ENCODE data around the gene DDC.
A peak's percentile ranks its signal among the peaks of the same experiment; 100 is the strongest.

The DDC gene

DNA sequence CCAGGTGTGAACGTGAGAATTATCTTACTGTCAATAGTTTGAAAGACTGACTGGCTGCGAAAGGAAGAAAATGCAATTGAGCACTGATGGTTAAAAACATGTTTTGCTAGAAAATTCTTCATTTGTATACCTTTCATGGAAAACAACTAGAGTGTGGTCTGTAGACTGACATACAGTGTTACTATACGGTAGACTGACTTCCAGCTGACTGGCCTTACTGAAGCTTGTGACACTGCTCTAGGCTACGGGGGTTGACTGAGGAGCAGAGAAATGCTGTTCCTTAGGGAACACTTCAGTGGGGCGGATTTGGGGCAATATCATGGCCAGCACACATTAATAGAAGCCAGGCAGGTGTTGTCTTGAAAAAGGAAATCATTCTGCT, 25.9 kb upstream of the DDC start:
- no peaks in the 10 kb centered on the region for H3K4me1 ChIP-seq (ENCODE audit: control insufficient read depth in 1 of 2, insufficient read depth in 2 of 2, low read length in 2 of 2)
- H3K27me3 ChIP-seq (ENCODE audit: insufficient read depth, low read length) = no peaks in the 10 kb centered on the region
- H3K18ac ChIP-seq (ENCODE audit: low read length) = no peak overlapping the region
- no peak overlapping the region for H3K27ac ChIP-seq (ENCODE audit: low read depth, low read length)
- no peak overlapping the region for H4K91ac ChIP-seq (ENCODE audit: low read depth, low read length)
- peaks cover 12% of the 10 kb centered on the region for H3K9me3 ChIP-seq (ENCODE audit: insufficient read depth, low read depth, low read length)
- H3K9ac ChIP-seq (ENCODE audit: low read length) = no peak overlapping the region
- H3K23ac ChIP-seq (ENCODE audit: low read length) = no peak overlapping the region
- H2BK120ac ChIP-seq (ENCODE audit: insufficient read depth, low read length, poor library complexity) = no peak overlapping the region
- H3K4me2 ChIP-seq (ENCODE audit: low read length) = no peak overlapping the region
- H4K8ac ChIP-seq (ENCODE audit: low read depth, low read length) = no peak overlapping the region
- H2AFZ ChIP-seq (ENCODE audit: insufficient read depth, low read length, poor library complexity) = no peak overlapping the region
- no CpG with 5 or more reads among the region's 5 CpGs for WGBS (ENCODE audit: extremely low coverage, insufficient coverage, insufficient read length)
- no peak overlapping the region for H3K4me3 ChIP-seq (ENCODE audit: low read depth, low read length)
- no peak overlapping the region for H2BK12ac ChIP-seq (ENCODE audit: low read length)
- no peaks in the 10 kb centered on the region for H3K79me1 ChIP-seq (ENCODE audit: low read length)
- no peak overlapping the region for H3K14ac ChIP-seq (ENCODE audit: low read length)
- H2BK5ac ChIP-seq (ENCODE audit: low read depth, low read length, poor library complexity) = no peak overlapping the region
- H4K12ac ChIP-seq (ENCODE audit: low read depth, low read length) = no peak overlapping the region
- no peak overlapping the region for H3K4ac ChIP-seq (ENCODE audit: low read depth, low read length)
- no peak overlapping the region for H2AK5ac ChIP-seq (ENCODE audit: low read length)
- no peaks in the 10 kb centered on the region for H3K79me2 ChIP-seq (ENCODE audit: control insufficient read depth, insufficient read depth, low read length, poor library complexity)
- no peak for DNase-seq
- peaks cover 9 to 18% of the 10 kb centered on the region in 2 experiments for H3K36me3 ChIP-seq (ENCODE audit: control insufficient read depth in 1 of 2, insufficient read depth in 2 of 2, low read length in 2 of 2)

DNA sequence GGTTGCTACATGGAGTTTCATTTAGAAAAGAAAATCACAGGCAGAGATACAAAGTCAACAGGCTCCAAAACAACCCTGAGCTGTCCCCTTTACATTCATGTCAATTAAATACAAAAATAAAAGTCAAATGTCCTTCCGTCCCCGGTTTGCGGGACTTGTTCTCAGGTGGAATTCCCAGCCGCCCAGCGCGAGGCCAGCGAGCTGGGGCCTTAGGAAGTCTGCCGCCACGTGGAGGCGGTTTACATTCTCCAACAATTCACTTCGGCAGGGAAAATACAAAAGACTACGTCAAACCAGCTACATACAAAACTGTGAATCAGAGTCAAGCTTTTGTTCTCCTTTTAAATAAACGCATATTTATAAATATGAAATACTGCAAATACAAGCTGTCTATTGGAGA, 25.3 kb upstream of the DDC start:
- Histone ChIP-seq H4K91ac (ENCODE audit: low read depth, low read length) (no peak overlapping the region), H2BK12ac (ENCODE audit: low read length) (no peak overlapping the region), H3K9me3 (ENCODE audit: insufficient read depth, low read depth, low read length) (peaks cover 12% of the 10 kb centered on the region), H2BK120ac (ENCODE audit: insufficient read depth, low read length, poor library complexity) (no peak overlapping the region), H2AFZ (ENCODE audit: insufficient read depth, low read length, poor library complexity) (no peak overlapping the region), H3K9ac (ENCODE audit: low read length) (no peak overlapping the region), H3K4me1 (ENCODE audit: control insufficient read depth in 1 of 2, insufficient read depth in 2 of 2, low read length in 2 of 2) (peaks cover 0 to 2% of the 10 kb centered on the region in 2 experiments), H3K18ac (ENCODE audit: low read length) (no peak overlapping the region), H4K12ac (ENCODE audit: low read depth, low read length) (no peak overlapping the region), H3K27me3 (ENCODE audit: insufficient read depth, low read length) (no peaks in the 10 kb centered on the region), H3K14ac (ENCODE audit: low read length) (no peak overlapping the region), H2AK5ac (ENCODE audit: low read length) (no peak overlapping the region), H4K8ac (ENCODE audit: low read depth, low read length) (no peak overlapping the region), H3K4ac (ENCODE audit: low read depth, low read length) (no peak overlapping the region), H3K79me1 (ENCODE audit: low read length) (no peaks in the 10 kb centered on the region), H3K4me3 (ENCODE audit: low read depth, low read length) (no peak overlapping the region), H3K79me2 (ENCODE audit: control insufficient read depth, insufficient read depth, low read length, poor library complexity) (no peaks in the 10 kb centered on the region), H3K23ac (ENCODE audit: low read length) (no peak overlapping the region), H2BK5ac (ENCODE audit: low read depth, low read length, poor library complexity) (no peak overlapping the region), H3K27ac (ENCODE audit: low read depth, low read length) (no peak overlapping the region), H3K36me3 (ENCODE audit: control insufficient read depth in 1 of 2, insufficient read depth in 2 of 2, low read length in 2 of 2) (peaks cover 9 to 18% of the 10 kb centered on the region in 2 experiments), H3K4me2 (ENCODE audit: low read length) (no peak overlapping the region)
- DNase-seq = no peak
- WGBS (ENCODE audit: extremely low coverage, insufficient coverage, insufficient read length) = no CpG with 5 or more reads among the region's 13 CpGs

DNA sequence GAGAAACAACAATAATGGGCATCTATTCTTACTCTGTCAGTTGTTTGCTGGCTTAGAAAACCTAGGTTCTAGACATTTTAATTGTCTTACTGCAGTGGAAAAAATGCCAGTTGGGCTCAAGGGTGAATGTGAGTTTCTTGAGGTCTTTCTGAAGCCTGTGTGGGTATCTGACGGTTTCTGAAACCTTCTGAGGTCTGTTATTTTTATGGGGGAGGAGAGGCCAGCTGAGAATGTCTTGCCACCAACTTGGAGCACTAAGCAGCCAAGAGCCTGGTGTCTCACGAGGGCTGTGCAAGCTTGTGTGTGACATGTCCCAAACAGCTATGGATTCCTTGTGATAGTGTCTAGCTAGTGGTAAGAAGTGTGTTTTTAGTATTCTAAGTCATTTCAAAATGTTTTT, 24.2 kb upstream of the DDC start:
- no peak overlapping the region for H2BK12ac ChIP-seq (ENCODE audit: low read length)
- H3K14ac ChIP-seq (ENCODE audit: low read length) = no peak overlapping the region
- H3K4me3 ChIP-seq (ENCODE audit: low read depth, low read length) = no peak overlapping the region
- H3K18ac ChIP-seq (ENCODE audit: low read length) = no peak overlapping the region
- H2BK120ac ChIP-seq (ENCODE audit: insufficient read depth, low read length, poor library complexity) = no peak overlapping the region
- H4K91ac ChIP-seq (ENCODE audit: low read depth, low read length) = no peak overlapping the region
- no peak overlapping the region for H4K12ac ChIP-seq (ENCODE audit: low read depth, low read length)
- H3K4me1 ChIP-seq (ENCODE audit: control insufficient read depth in 1 of 2, insufficient read depth in 2 of 2, low read length in 2 of 2) = peaks cover 4 to 6% of the 10 kb centered on the region in 2 experiments
- H3K27ac ChIP-seq (ENCODE audit: low read depth, low read length) = no peak overlapping the region
- H3K27me3 ChIP-seq (ENCODE audit: insufficient read depth, low read length) = no peaks in the 10 kb centered on the region
- H3K79me1 ChIP-seq (ENCODE audit: low read length) = no peaks in the 10 kb centered on the region
- no peak overlapping the region for H3K4ac ChIP-seq (ENCODE audit: low read depth, low read length)
- H3K36me3 ChIP-seq (ENCODE audit: control insufficient read depth in 1 of 2, insufficient read depth in 2 of 2, low read length in 2 of 2) = peaks cover 9 to 15% of the 10 kb centered on the region in 2 experiments
- no peaks in the 10 kb centered on the region for H3K79me2 ChIP-seq (ENCODE audit: control insufficient read depth, insufficient read depth, low read length, poor library complexity)
- no peak overlapping the region for H3K4me2 ChIP-seq (ENCODE audit: low read length)
- H3K9ac ChIP-seq (ENCODE audit: low read length) = no peak overlapping the region
- no peak for DNase-seq
- peaks cover 14% of the 10 kb centered on the region for H3K9me3 ChIP-seq (ENCODE audit: insufficient read depth, low read depth, low read length)
- H3K23ac ChIP-seq (ENCODE audit: low read length) = no peak overlapping the region
- no CpG with 5 or more reads among the region's 2 CpGs for WGBS (ENCODE audit: extremely low coverage, insufficient coverage, insufficient read length)
- H2AFZ ChIP-seq (ENCODE audit: insufficient read depth, low read length, poor library complexity) = no peak overlapping the region
- H2AK5ac ChIP-seq (ENCODE audit: low read length) = no peak overlapping the region
- H4K8ac ChIP-seq (ENCODE audit: low read depth, low read length) = no peak overlapping the region
- H2BK5ac ChIP-seq (ENCODE audit: low read depth, low read length, poor library complexity) = no peak overlapping the region

DNA sequence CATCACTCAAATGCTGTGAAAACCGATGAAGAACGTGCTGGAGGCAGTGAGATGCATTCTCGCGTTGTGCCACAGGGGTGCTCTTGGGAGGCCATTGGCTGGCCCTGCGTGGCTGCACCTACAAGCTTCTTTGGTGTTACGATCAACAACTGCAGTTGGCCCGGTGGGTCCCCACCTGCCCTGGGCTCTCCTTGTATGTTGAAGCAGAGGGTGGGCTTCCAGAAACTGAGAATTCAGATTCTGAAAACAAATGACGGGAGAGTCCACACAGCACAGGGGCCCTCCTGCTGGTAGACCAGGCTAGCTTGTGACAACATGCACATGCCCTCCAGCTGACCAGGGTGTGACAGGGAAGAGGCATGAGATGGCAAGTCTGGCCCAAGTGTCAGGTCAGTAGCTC, 23.7 kb upstream of the DDC start:
- H3K18ac ChIP-seq (ENCODE audit: low read length) = no peak overlapping the region
- H4K91ac ChIP-seq (ENCODE audit: low read depth, low read length) = no peak overlapping the region
- no peak overlapping the region for H2BK12ac ChIP-seq (ENCODE audit: low read length)
- no peak overlapping the region for H3K4me2 ChIP-seq (ENCODE audit: low read length)
- H3K4ac ChIP-seq (ENCODE audit: low read depth, low read length) = no peak overlapping the region
- no peak overlapping the region for H2AK5ac ChIP-seq (ENCODE audit: low read length)
- no peak overlapping the region for H3K23ac ChIP-seq (ENCODE audit: low read length)
- no peak overlapping the region for H2AFZ ChIP-seq (ENCODE audit: insufficient read depth, low read length, poor library complexity)
- H3K14ac ChIP-seq (ENCODE audit: low read length) = no peak overlapping the region
- H4K8ac ChIP-seq (ENCODE audit: low read depth, low read length) = no peak overlapping the region
- H2BK5ac ChIP-seq (ENCODE audit: low read depth, low read length, poor library complexity) = no peak overlapping the region
- H4K12ac ChIP-seq (ENCODE audit: low read depth, low read length) = no peak overlapping the region
- WGBS (ENCODE audit: extremely low coverage, insufficient coverage, insufficient read length) = no CpG with 5 or more reads among the region's 8 CpGs
- H3K4me1 ChIP-seq (ENCODE audit: control insufficient read depth in 1 of 2, insufficient read depth in 2 of 2, low read length in 2 of 2) = peaks cover 4 to 6% of the 10 kb centered on the region in 2 experiments
- DNase-seq = peak in 1 of 2 donors; percentile 26
- no peak overlapping the region for H3K27ac ChIP-seq (ENCODE audit: low read depth, low read length)
- H2BK120ac ChIP-seq (ENCODE audit: insufficient read depth, low read length, poor library complexity) = no peak overlapping the region
- H3K79me1 ChIP-seq (ENCODE audit: low read length) = no peaks in the 10 kb centered on the region
- H3K27me3 ChIP-seq (ENCODE audit: insufficient read depth, low read length) = no peaks in the 10 kb centered on the region
- H3K79me2 ChIP-seq (ENCODE audit: control insufficient read depth, insufficient read depth, low read length, poor library complexity) = no peaks in the 10 kb centered on the region
- no peak overlapping the region for H3K9ac ChIP-seq (ENCODE audit: low read length)
- H3K4me3 ChIP-seq (ENCODE audit: low read depth, low read length) = no peak overlapping the region
- peaks cover 7 to 12% of the 10 kb centered on the region in 2 experiments for H3K36me3 ChIP-seq (ENCODE audit: control insufficient read depth in 1 of 2, insufficient read depth in 2 of 2, low read length in 2 of 2)
- H3K9me3 ChIP-seq (ENCODE audit: insufficient read depth, low read depth, low read length) = peaks cover 18% of the 10 kb centered on the region

Data from trophoblast cell (in vitro differentiated cells and primary cell).